Tongue (tissue), 2 donors: Measurements from ENCODE around the gene RNASE9. TPM values are rescaled to one million over a fixed set of nuclear protein-coding genes. Genes with fewer than 3 reads are reported as not detected.
"Not testable (repeated sequence)": the region's sequence is repeated elsewhere in the genome, so short reads cannot be mapped to it uniquely, and the experiment has no call there.

ENCODE experiments used
- DNase-seq: peaks from one replicate; pipeline ENCODE4 v3.0.0-alpha.2; 2015
- total RNA-seq: library from RNA; depleted of rRNA; stranded (reverse); fragments of >200 nt; gene quantifications from one replicate; pipeline ENCODE4 v1.2.3, GENCODE V29; 2014

Gene RNASE9
- not detected for total RNA-seq

DNA sequence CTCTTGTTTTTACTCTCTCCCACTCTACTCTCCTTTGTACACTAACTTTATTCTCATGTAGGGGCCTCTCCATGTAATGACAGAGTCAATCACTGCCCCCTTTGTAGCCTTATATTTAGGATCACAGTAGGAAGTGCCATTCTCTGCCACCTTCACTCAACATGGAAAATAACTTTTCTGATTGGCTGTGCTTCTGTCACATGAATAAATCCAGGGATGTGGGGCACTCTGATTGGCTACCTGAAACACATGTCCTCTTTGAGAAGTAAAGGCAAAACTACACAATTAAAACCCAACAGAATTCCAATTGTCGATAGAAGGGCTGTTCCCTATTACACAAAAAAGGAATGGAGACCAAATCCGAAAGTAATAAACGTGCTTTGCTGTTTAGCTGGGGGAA, at the start of gene RNASE9:
RNASE9 (minus strand) TSS at position 87 of the 400 bp plus-strand sequence.
- DNase-seq: no peak

DNA sequence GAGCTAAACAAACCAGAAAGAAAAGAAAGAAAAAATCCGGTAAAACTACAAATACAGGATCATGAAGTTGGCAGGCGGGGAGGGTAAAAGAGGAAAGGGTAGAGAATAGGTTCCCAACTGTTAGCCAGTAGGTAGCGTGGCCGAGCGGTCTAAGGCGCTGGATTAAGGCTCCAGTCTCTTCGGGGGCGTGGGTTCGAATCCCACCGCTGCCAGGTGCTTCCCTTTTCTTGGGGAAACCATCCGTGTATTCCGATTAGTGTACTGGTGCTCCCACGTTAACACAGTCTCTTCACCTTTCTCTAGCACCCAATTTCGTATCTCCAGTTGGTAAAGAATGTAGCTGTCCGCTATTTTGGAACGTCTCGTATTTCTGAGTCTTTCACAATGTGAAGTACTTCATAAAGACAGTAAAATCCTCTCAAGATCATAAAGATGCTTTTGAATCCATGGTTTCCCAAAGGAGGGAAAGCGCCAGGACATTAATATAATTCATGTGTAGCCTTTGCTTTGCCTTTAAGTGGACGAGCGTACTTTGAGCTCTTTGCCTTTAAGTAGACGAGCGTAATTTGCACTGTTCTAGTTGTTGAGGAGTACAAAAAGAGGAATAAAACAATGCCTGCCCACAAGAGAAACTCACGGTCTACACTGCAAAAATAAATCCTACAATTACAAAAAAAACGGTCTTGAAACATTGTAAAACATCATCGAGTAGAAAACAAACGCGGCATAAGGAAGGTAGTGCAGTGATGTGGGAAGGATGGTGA, 49.3 kb upstream of the RNASE9 start:
- DNase-seq: peak; percentile 89

DNA sequence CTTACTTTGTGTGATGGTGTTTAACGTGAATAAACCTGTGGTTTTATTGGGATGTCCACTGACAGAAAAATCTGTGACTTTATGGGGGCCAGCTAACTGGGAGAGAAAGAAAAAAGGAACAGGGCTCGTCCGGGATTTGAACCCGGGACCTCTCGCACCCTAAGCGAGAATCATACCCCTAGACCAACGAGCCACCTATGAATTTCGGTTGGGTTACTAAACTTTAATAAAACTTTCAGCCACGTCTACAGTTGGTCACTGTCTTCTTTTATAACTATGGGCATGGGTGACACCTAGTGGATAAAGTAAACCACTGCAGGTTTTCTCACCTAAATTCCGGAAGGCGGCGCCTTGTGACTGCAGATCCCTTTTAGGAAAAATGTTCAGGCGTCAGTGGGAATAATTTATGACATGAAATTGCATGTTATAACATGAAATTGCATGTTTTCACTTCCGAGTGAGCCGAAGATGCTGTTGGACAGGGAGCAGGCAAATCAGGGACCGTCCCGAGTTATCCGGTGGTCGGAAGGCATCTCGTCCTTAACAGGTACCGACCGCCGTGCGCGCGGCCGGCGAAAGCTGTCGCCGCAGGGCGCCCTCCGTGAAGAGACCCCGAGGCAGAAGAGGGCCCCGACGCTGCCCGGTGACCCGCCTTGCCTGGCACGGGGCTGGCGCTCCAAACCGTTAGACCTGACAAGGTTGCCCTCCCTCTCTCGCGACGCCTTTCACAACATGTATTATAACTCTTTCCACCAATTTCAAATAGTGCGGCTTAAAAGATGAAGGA, 48.6 kb upstream of the RNASE9 start:
- DNase-seq: peak; percentile 96

DNA sequence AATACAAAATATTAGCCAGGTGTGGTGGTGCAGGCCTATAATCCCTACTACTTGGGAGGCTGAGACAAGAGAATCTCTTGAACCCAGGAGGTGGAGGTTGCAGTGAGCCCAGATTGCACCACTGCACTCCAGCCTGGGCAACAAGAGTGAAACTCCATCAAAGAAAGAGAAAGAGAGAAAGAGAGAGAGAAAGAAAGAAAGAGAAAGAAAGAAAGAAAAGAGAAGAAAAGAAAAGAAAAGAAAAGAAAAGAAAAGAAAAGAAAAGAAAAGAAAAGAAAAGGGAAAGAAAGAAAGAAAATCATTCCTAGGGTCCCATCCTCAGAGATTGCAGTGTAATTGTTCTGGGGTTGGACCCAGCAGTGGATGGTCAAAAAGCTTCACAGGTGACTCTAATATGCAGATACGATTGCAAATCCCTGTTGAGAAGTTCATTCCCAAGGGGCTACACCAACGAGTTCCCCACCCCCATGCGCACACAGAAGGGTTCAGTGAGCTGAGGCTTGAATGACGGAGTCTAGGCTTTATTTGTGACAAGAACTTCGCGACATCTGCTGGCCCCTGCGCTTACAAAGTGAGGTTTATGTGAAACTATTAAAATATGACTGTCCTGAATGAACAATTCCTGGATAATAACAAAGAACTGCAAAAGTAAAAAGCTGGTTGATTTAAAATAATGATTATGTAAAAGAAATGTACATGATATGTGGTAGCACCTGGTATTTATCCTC, 47.7 kb upstream of the RNASE9 start:
- no peak for DNase-seq

DNA sequence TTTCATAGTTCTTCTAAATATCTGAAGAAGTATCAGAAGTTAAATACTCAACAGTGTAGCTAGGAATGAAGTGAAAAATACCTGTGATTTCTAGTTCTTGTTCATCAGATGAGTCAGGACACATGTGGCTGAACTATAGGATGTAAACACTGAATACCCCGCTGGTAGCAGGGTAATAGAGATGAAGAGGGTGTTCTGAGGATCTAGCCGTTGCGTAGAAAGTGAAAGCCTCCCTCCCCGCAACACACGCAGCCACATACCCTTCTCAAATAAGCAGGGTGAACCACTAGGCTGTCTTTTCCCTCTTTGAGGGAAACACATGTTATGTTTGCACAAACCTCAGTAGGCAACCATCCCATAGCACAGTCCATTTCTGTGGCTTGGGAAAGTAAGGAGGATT, 46.8 kb upstream of the RNASE9 start:
- DNase-seq: no peak

DNA sequence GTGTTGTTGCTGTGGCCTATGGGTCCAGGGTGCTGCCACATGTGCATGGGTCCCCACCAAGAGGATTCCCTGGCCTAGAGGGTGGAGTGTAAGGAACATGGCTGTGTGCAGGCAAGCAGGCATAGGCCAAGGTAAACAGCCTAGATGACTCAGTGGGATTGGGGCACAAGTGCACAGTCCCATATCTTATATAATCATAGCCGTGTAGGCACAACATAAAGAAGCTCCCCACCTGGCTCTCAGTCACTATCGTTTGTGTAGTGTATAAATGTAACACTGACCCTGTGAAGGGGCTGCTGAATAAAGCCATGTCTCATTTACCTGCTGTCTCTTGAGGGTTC, 46.0 kb upstream of the RNASE9 start:
- no peak for DNase-seq

- no peak for DNase-seq
Measured at GRCh38 chr14:20606190-20606901, 45.5 kb upstream of the RNASE9 start.

- peak; percentile 37 for DNase-seq
Measured at GRCh38 chr14:20603813-20604690, 43.2 kb upstream of the RNASE9 start.

DNA sequence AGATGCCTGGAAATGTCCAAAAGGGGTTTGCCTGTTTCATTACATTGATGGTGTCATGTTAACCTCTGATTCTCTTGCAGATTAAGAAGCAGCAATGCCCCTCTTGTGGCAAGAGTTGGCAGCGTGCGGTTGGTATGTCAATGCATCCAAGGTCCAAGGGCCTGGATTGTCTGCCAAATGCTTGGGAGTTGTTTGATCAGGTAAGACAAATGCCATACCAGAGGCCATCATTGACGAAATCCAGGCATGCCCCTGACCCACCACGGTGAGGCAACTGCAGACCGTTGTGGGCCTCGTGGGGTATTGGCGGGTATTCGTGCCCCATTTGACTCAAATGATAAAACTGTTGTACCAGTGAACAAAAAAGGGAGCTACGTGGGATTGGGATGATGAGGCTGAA, 41.7 kb upstream of the RNASE9 start:
- DNase-seq: no peak

GRCh38 chr14:20601522-20601921, 40.7 kb upstream of the RNASE9 start:
- no peak for DNase-seq

DNA sequence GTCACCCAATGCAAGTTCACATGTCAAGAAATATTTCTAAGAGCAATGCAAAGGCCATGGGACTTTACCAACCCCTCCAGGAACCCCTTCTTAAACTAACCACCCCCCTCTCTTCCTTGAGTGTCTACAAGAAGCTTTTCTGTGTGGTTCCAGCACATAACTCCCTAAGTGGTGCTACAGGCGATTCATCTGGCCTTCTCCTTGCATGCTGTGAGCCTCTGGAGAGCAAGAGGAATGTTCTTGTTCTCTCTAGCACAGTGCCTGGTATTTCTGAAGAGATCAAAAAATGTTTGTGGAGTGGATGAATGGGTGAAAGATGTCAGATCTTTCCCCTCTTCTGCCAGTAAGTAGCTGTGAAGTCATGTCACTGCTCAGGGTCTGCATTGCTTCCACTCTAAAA, 36.3 kb upstream of the RNASE9 start:
- no peak for DNase-seq

GRCh38 chr14:20595726-20596125, 34.9 kb upstream of the RNASE9 start:
- not testable (repeated sequence) for DNase-seq

DNA sequence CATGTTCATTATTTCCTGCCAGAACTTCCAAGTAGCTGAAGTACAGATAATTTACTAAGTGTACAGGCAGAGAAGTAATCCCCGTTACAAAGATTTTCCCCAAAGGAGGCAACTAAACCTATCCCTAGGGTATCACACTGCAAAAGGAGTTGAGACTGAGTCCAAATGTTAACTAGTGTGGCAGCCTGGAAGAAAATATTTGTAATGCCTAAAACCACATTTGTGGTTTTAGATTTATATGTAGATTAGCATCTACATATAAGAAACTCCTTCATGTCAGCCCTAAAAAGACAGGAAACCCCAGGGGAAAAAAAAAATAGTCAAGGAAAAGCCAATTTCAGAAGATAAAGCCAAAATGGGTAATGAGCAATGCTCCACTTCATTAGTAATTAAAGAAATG, 31.7 kb upstream of the RNASE9 start:
- DNase-seq: no peak

DNA sequence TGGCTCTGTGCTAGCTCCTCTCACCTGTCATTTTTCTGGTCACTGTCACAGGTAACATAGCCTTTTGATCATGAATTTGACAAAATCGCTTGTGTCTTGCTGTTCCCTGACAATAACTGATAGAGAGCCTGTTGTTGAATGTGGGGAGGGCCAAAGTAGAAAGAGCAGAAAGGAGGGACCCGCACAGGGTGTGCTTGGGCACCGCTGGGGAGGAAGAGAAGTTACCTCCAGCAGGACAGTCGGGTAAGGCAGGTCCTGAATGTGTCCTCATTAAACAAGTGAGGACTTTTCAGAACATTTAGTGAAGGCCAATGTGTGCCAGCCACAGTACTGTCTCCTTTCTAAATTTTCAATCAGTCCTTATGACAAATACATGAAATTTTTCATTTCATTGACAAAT, 30.4 kb upstream of the RNASE9 start, which contains the start of gene RNASE12:
RNASE12 (minus strand) TSS at position 142 of the 400 bp plus-strand sequence. CDS start 653 bp downstream, outside the sequence.
- DNase-seq: no peak

DNA sequence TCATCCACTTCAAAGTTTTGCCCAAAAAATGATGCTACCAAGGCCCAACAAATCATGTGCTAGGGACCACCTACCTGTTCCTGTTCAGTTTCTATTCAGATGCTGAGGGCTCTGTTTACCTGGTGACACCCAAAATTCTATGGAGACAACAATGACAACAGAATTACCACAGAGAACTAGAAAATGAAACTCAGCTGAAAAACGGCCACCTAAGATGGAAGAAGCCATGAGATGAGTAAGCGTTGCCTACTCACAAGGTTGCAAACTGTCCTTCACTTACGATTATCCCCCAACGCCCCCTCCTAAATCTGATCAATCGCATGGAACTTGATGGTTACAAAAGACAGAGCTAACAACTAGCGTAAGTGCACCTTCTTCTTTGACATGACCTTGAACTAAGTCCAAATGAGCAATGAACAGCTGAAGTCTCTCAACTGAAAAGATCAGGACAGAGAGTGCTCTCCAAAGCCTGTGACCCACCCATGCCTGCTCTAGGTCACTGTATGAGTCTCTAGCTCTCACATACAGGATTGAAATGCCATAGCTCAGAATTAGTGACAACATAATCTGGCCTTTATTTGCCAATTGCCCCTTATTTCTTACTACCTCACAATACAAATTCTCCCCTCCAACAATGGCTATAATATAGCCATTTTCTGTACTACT, 26.8 kb upstream of the RNASE9 start, which contains the start of gene RNASE11:
RNASE11 (minus strand) TSS at position 513 of the 666 bp plus-strand sequence.
- no peak for DNase-seq

- no peak for DNase-seq
Measured at GRCh38 chr14:20583908-20584307, 23.1 kb upstream of the RNASE9 start.

- DNase-seq: no peak
Measured at GRCh38 chr14:20583142-20583541, 22.3 kb upstream of the RNASE9 start.

DNA sequence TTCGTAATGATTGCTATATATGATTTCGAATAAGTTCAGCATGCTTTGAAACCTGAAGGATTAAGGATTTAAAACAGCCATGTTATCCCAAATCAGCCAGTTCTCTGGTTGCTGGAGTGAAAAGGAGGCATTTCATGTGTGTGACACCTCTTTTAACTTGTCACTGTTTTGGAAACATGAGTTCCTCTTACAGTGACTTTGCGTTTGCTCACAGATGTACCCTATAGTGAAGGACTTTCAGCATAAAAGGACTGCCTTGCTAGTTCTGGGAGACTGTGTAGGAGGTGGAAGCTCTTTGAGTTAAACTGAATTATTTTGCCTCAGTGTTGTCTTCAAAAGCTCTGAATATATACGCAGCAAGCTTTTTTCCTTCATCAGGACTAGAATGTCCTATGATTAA, 19.4 kb upstream of the RNASE9 start:
- no peak for DNase-seq

- DNase-seq: no peak
Measured at GRCh38 chr14:20578784-20579502, 18.1 kb upstream of the RNASE9 start.

GRCh38 chr14:20578325-20578724, 17.5 kb upstream of the RNASE9 start:
- DNase-seq: no peak
